AG10803 (cell line): ENCODE data around the gene ATP9B.

ENCODE experiments used
- DNase-seq: peaks from one replicate; pipeline ENCODE4 v3.0.0; 2010; ENCODE audit warnings: low read depth
- H3K4me3 ChIP-seq: 2 replicates; pipeline ENCODE4 v1.5.1; 2011; ENCODE audit warnings: mild to moderate bottlenecking, low read length, control low read depth
- CTCF ChIP-seq: conservative IDR thresholded peaks from 2 replicates; pipeline ENCODE4 v1.5.1; 2011; ENCODE audit warnings: mild to moderate bottlenecking, low read length, control low read depth, inconsistent platforms

ATP9B gene

GRCh38 chr18:79422022-79422782 lies 353.0 kb downstream of the ATP9B start:
- no peak overlapping the region for H3K4me3 ChIP-seq
- peak; percentile 78 for DNase-seq
- no peak for TF ChIP-seq CTCF

- no peak for TF ChIP-seq CTCF
- no peak overlapping the region for H3K4me3 ChIP-seq
- DNase-seq = no peak
Observed at GRCh38 chr18:79422783-79423165, 353.6 kb downstream of the ATP9B start.

GRCh38 chr18:79423211-79424007 lies 354.2 kb downstream of the ATP9B start:
- no peak for TF ChIP-seq CTCF
- DNase-seq = no peak
- H3K4me3 ChIP-seq = no peak overlapping the region

- H3K4me3 ChIP-seq = no peak overlapping the region
- TF ChIP-seq CTCF = no peak
- DNase-seq = no peak
Observed at GRCh38 chr18:79424008-79424565, 354.9 kb downstream of the ATP9B start.

- H3K4me3 ChIP-seq = no peak overlapping the region
- DNase-seq = no peak
- no peak for TF ChIP-seq CTCF
Observed at GRCh38 chr18:79424880-79425568, 355.8 kb downstream of the ATP9B start.

GRCh38 chr18:79425569-79425886 lies 356.3 kb downstream of the ATP9B start:
- no peak for TF ChIP-seq CTCF
- H3K4me3 ChIP-seq = no peak overlapping the region
- DNase-seq = no peak
